H1 (cell line): Measurements from ENCODE around the gene GPC6. TPM values are rescaled to one million over a fixed set of nuclear protein-coding genes. Genes with fewer than 3 reads are reported as not detected.

ENCODE experiments used
- CTCF ChIA-PET: fragments of 300-600 bp; sonication (Branson Sonifier 250); formaldehyde crosslinking; loops from one replicate; lab custom pipeline; 2021; ENCODE audit not compliant: partially characterized antibody; lab: Charles Lee
- POLR2A ChIA-PET: fragments of 300-600 bp; sonication (Branson Sonifier 250); formaldehyde crosslinking; loops from one replicate; lab custom pipeline; 2021; ENCODE audit warnings: inconsistent platforms; ENCODE audit not compliant: partially characterized antibody; lab: Charles Lee
- DNase-seq, 2 experiments: peaks; one replicate each; pipeline versions ENCODE4 v3.0.0 to v3.0.0-alpha.2; 2010 to 2022; ENCODE audit warnings: low spot score in 2 of 2, low read depth in 1 of 2, mixed read lengths in 1 of 2
- FAIRE-seq: peaks from 2 replicates; lab custom pipeline; 2011; peaks lifted over from hg19 to GRCh38; lab: Jason Lieb, UNC
- H2AFZ ChIP-seq: 2 replicates; pipeline ENCODE4 v1.8.1; 2012; ENCODE audit warnings: low read length, inconsistent platforms
- H2AK5ac ChIP-seq: 2 replicates; pipeline ENCODE4 v1.6.1; 2013; ENCODE audit warnings: low read depth, low read length
- H2BK120ac ChIP-seq: replicated peaks from 2 replicates; pipeline ENCODE3; 2013; ENCODE audit warnings: low read depth, low read length, inconsistent platforms
- H2BK12ac ChIP-seq: 2 replicates; pipeline ENCODE4 v1.6.1; 2013; ENCODE audit warnings: low read depth, low read length
- H2BK15ac ChIP-seq: 2 replicates; pipeline ENCODE4 v1.6.1; 2013; ENCODE audit warnings: low read length
- H2BK20ac ChIP-seq: 2 replicates; pipeline ENCODE4 v1.6.1; 2013; ENCODE audit warnings: low read length
- H2BK5ac ChIP-seq: 2 replicates; pipeline ENCODE4 v1.6.1; 2013; ENCODE audit warnings: low read depth, low read length
- H3K14ac ChIP-seq: 2 replicates; pipeline ENCODE4 v1.6.1; 2013; ENCODE audit warnings: inconsistent platforms; ENCODE audit not compliant: insufficient read length
- H3K18ac ChIP-seq: 2 replicates; pipeline ENCODE4 v1.6.1; 2013; ENCODE audit warnings: low read length; ENCODE audit errors: extremely low read depth
- H3K23ac ChIP-seq: 2 replicates; pipeline ENCODE4 v1.6.1; 2013; ENCODE audit warnings: inconsistent platforms; ENCODE audit not compliant: insufficient read length
- H3K23me2 ChIP-seq: 2 replicates; pipeline ENCODE4 v1.6.1; 2013; ENCODE audit warnings: low read depth, low read length
- H3K27ac ChIP-seq: 2 replicates; pipeline ENCODE4 v1.6.1; 2011; ENCODE audit warnings: low read depth, low read length, inconsistent platforms
- H3K27me3 ChIP-seq, 4 experiments: replicated peaks in 1 of 4; 1 replicate in 1 of 4; 2 replicates in 3 of 4; pipeline versions ENCODE4 v1.6.1 to v1.8.1; 2011 to 2013; ENCODE audit warnings: low read length in 3 of 4, mild to moderate bottlenecking in 3 of 4, inconsistent platforms in 2 of 4, mixed read lengths in 2 of 4, moderate library complexity in 1 of 4; ENCODE audit not compliant: control insufficient read depth in 3 of 4, insufficient read depth in 3 of 4; ENCODE audit errors: extremely low read depth in 1 of 4
- H3K36me3 ChIP-seq, 4 experiments: 2 replicates each; pipeline versions ENCODE4 v1.6.1 to v1.8.1; 2011 to 2013; ENCODE audit warnings: mild to moderate bottlenecking in 4 of 4, low read length in 3 of 4, moderate library complexity in 2 of 4, control low read depth in 1 of 4, inconsistent platforms in 1 of 4; ENCODE audit not compliant: insufficient read depth in 4 of 4, control insufficient read depth in 2 of 4
- H3K4ac ChIP-seq: replicated peaks from 2 replicates; pipeline ENCODE3; 2013; ENCODE audit warnings: low read length, low read depth, mixed read lengths, inconsistent platforms; ENCODE audit not compliant: insufficient read length
- H3K4me1 ChIP-seq, 4 experiments: replicated peaks in 1 of 4; 1 replicate in 1 of 4; 2 replicates in 3 of 4; pipeline versions ENCODE4 v1.6.1 to v1.8.1; 2011 to 2013; ENCODE audit warnings: low read length in 3 of 4, inconsistent platforms in 2 of 4, mixed read lengths in 1 of 4; ENCODE audit not compliant: insufficient read depth in 4 of 4, control insufficient read depth in 3 of 4
- H3K4me2 ChIP-seq, 2 experiments: 2 replicates each; pipeline versions ENCODE4 v1.6.1 to v1.8.1; 2011 to 2013; ENCODE audit warnings: low read depth in 2 of 2, low read length in 2 of 2, control low read depth in 1 of 2, inconsistent platforms in 1 of 2, mild to moderate bottlenecking in 1 of 2; ENCODE audit not compliant: insufficient read depth in 1 of 2
- H3K4me3 ChIP-seq, 4 experiments: fragments of 200-600, 300-600 bp in 1 of 4; sonication (generic), shearing (Covaris generic), sonication (Bioruptor Twin) in 1 of 4; 2 replicates each; pipeline versions ENCODE4 v1.5.1 to v1.8.1; 2011 to 2016; ENCODE audit warnings: low read length in 4 of 4, low read depth in 3 of 4, control low read depth in 2 of 4, inconsistent platforms in 2 of 4, mild to moderate bottlenecking in 2 of 4, mixed read lengths in 1 of 4, moderate library complexity in 1 of 4; ENCODE audit not compliant: insufficient read depth in 2 of 4; ENCODE audit errors: extremely low read depth in 1 of 4
- H3K56ac ChIP-seq: replicated peaks from 2 replicates; pipeline ENCODE3; 2013; ENCODE audit warnings: low read depth, mild to moderate bottlenecking, mixed read lengths, low read length, inconsistent platforms; ENCODE audit not compliant: insufficient read length
- H3K79me1 ChIP-seq: 2 replicates; pipeline ENCODE4 v1.6.1; 2013; ENCODE audit warnings: low read depth, low read length, control low read depth
- H3K79me2 ChIP-seq, 2 experiments: 2 replicates each; pipeline versions ENCODE4 v1.6.1 to v1.8.1; 2012 to 2013; ENCODE audit warnings: low read length in 2 of 2, mild to moderate bottlenecking in 2 of 2, inconsistent platforms in 1 of 2; ENCODE audit not compliant: insufficient read depth in 2 of 2, control insufficient read depth in 1 of 2
- H3K9ac ChIP-seq, 4 experiments: replicated peaks in 1 of 4; 1 replicate in 1 of 4; 2 replicates in 3 of 4; pipeline versions ENCODE4 v1.6.1 to v1.8.1; 2011 to 2013; ENCODE audit warnings: low read depth in 3 of 4, low read length in 3 of 4, control low read depth in 2 of 4, mild to moderate bottlenecking in 2 of 4, moderate library complexity in 2 of 4, inconsistent platforms in 1 of 4; ENCODE audit errors: extremely low read depth in 1 of 4
- H3K9me3 ChIP-seq, 2 experiments: 2 replicates each; pipeline versions ENCODE4 v1.6.1 to v1.8.1; 2012 to 2013; ENCODE audit warnings: mild to moderate bottlenecking in 2 of 2, moderate library complexity in 2 of 2, control low read depth in 1 of 2, inconsistent platforms in 1 of 2, low read depth in 1 of 2, low read length in 1 of 2, mixed read lengths in 1 of 2; ENCODE audit not compliant: insufficient read depth in 2 of 2
- H4K20me1 ChIP-seq, 2 experiments: replicated peaks in 1 of 2; 2 replicates each; pipeline versions ENCODE3 to v1.8.1; 2011 to 2013; ENCODE audit warnings: inconsistent platforms in 2 of 2, low read length in 2 of 2, mild to moderate bottlenecking in 1 of 2; ENCODE audit not compliant: insufficient read depth in 2 of 2, control insufficient read depth in 1 of 2
- H4K5ac ChIP-seq: 2 replicates; pipeline ENCODE4 v1.6.1; 2013; ENCODE audit warnings: low read length, low read depth, mixed read lengths, inconsistent platforms; ENCODE audit not compliant: insufficient read length
- H4K8ac ChIP-seq: 2 replicates; pipeline ENCODE4 v1.8.0; 2013; ENCODE audit warnings: mild to moderate bottlenecking, moderate library complexity, low read length, inconsistent platforms; ENCODE audit not compliant: insufficient read depth; ENCODE audit errors: extremely low read depth
- H4K91ac ChIP-seq: replicated peaks from 2 replicates; pipeline ENCODE3; 2013; ENCODE audit warnings: low read length, mixed read lengths, inconsistent platforms; ENCODE audit not compliant: insufficient read length
- ATF2 ChIP-seq: IDR thresholded peaks from 2 replicates; pipeline ENCODE4 v1.6.1; 2012; ENCODE audit warnings: low read length, inconsistent platforms
- ATF3 ChIP-seq: IDR thresholded peaks from 2 replicates; pipeline ENCODE4 v1.6.1; 2011; ENCODE audit warnings: low read depth, mild to moderate bottlenecking, low read length; ENCODE audit not compliant: insufficient read depth
- CHD2 ChIP-seq: IDR thresholded peaks from 2 replicates; pipeline ENCODE4 v1.6.1; 2012; ENCODE audit warnings: low read length, improper control_type of control experiment
- EZH2 ChIP-seq: fragments of 200-600 bp; sonication (generic); IDR thresholded peaks from 2 replicates; pipeline ENCODE4 v1.7.1; 2012; ENCODE audit warnings: low read depth, mild to moderate bottlenecking, moderate library complexity, low read length, inconsistent platforms; ENCODE audit not compliant: severe bottlenecking
- GABPA ChIP-seq: IDR thresholded peaks from 2 replicates; pipeline ENCODE4 v1.6.1; 2011; ENCODE audit warnings: mild to moderate bottlenecking, low read length, moderate library complexity, borderline replicate concordance; ENCODE audit not compliant: insufficient read depth
- GTF2F1 ChIP-seq: IDR thresholded peaks from 2 replicates; pipeline ENCODE4 v1.6.1; 2012; ENCODE audit warnings: low read depth, low read length, improper control_type of control experiment, borderline replicate concordance
- HDAC6 ChIP-seq: IDR thresholded peaks from one replicate; pipeline ENCODE4 v1.7.1; 2012; ENCODE audit warnings: low read depth, mild to moderate bottlenecking, inconsistent platforms, low read length, moderate library complexity
- KDM5A ChIP-seq: fragments of 200-600 bp; IDR thresholded peaks from 2 replicates; pipeline ENCODE4 v1.7.1; 2012; ENCODE audit warnings: mild to moderate bottlenecking, low read length, inconsistent platforms, mixed read lengths
- POLR2AphosphoS5 ChIP-seq: IDR thresholded peaks from 2 replicates; pipeline ENCODE4 v1.6.1; 2011; ENCODE audit warnings: low read depth, low read length
- SIRT6 ChIP-seq: IDR thresholded peaks from one replicate; pipeline ENCODE4 v1.7.1; 2012; ENCODE audit warnings: low read length, inconsistent platforms
- SP2 ChIP-seq: IDR thresholded peaks from 2 replicates; pipeline ENCODE4 v1.6.1; 2012; ENCODE audit warnings: mild to moderate bottlenecking, low read length, inconsistent platforms
- WGBS, 2 experiments: shearing (Covaris generic) in 1 of 2; methylation state at CpG; one replicate each; pipeline versions ENCODE4 v1.1.6 to v1.1.7; 2013 to 2015; ENCODE audit warnings: low lambda C conversion rate in 2 of 2, mixed read lengths in 2 of 2, inconsistent platforms in 1 of 2, low coverage in 1 of 2, missing lambda C conversion rate in 1 of 2; ENCODE audit not compliant: insufficient replicate concordance in 2 of 2, insufficient coverage in 1 of 2, insufficient read length in 1 of 2; ENCODE audit errors: extremely low coverage in 1 of 2, missing lambda C conversion rate in 1 of 2; 5-methylcytosine and 5-hydroxymethylcytosine counted together
- polyA plus RNA-seq, 7 experiments: library from polyadenylated mRNA; depleted of rRNA in 3 of 7; stranded (reverse) in 5 of 7; unstranded in 2 of 7; fragments of >200 nt in 5 of 7; fragments of 200-250 nt in 2 of 7; gene quantifications; 1 replicate in 5 of 7; 2 replicates in 1 of 7; 4 replicates in 1 of 7; pipeline versions ENCODE4 v1.2.1 to v1.2.3, GENCODE V29; 2011 to 2013; ENCODE audit warnings: missing spikeins in 2 of 7, mixed read lengths in 2 of 7
- total RNA-seq: library from RNA; stranded (reverse); fragmentation: NEBNext Ultra II Directional; extraction: Animal tissue kit (Norgen Biotek cat#: 25700); gene quantifications from 2 replicates; pipeline ENCODE4 v1.2.1, GENCODE V29; 2021

Gene GPC6
- total and polyA plus RNA-seq, 2 of the 8 experiments (the other 6 are each of a cell fraction or from before 2014, with no cell fraction given) = 5.4 to 12.0 TPM

- no peak overlapping the region for H2BK15ac ChIP-seq
- ChIA-PET POLR2A (no interaction called here), CTCF (interaction anchor here (2.5 kb wide), 1 partner anchor 16 kb away, joined by 6 read pairs; no protein-coding TSS in a partner anchor)
- no peak overlapping the region for H2BK120ac ChIP-seq
- peaks cover 0 to 7% (median 0%) of the 10 kb centered on the region in 4 experiments; a peak in 2 of 7 replicates for H3K4me1 ChIP-seq
- no peak overlapping the region for H3K56ac ChIP-seq
- H3K14ac ChIP-seq = no peak overlapping the region
- H2BK5ac ChIP-seq = no peak overlapping the region
- H4K8ac ChIP-seq = no peak overlapping the region
- FAIRE-seq = no peak
- H3K36me3 ChIP-seq = no peaks in the 10 kb centered on the region
- no peak overlapping the region for H2BK12ac ChIP-seq
- WGBS, 2 experiments = 85% methylated on average over 7 of the region's 7 CpGs; no CpG with 5 or more reads in 1 of the 2 experiments
- H3K4ac ChIP-seq = no peak overlapping the region
- H3K9ac ChIP-seq = no peak overlapping the region
- no peak overlapping the region for H4K91ac ChIP-seq
- no peaks in the 10 kb centered on the region for H3K79me1 ChIP-seq
- no peak overlapping the region for H2AK5ac ChIP-seq
- no peak overlapping the region for H3K4me3 ChIP-seq
- H2AFZ ChIP-seq = no peak overlapping the region
- H3K27me3 ChIP-seq = no peaks in the 10 kb centered on the region
- H3K27ac ChIP-seq = no peak overlapping the region
- H4K20me1 ChIP-seq = no peaks in the 10 kb centered on the region
- TF ChIP-seq ATF2 (no peak), GTF2F1 (no peak), HDAC6 (no peak), CHD2 (no peak), KDM5A (no peak), POLR2AphosphoS5 (no peak), ATF3 (no peak), SP2 (no peak), EZH2 (no peak), GABPA (no peak), SIRT6 (no peak)
- no peaks in the 10 kb centered on the region for H3K79me2 ChIP-seq
- H3K9me3 ChIP-seq = no peaks in the 10 kb centered on the region
- no peak overlapping the region for H3K18ac ChIP-seq
- DNase-seq = no peak
- no peak overlapping the region for H3K4me2 ChIP-seq
- no peak overlapping the region for H4K5ac ChIP-seq
- H2BK20ac ChIP-seq = no peak overlapping the region
- no peak overlapping the region for H3K23ac ChIP-seq
- no peaks in the 10 kb centered on the region for H3K23me2 ChIP-seq
Measured at GRCh38 chr13:94329754-94330551, 1103.3 kb downstream of the GPC6 start.
